HT-29 (cell line): ENCODE measurements around the gene NMNAT2. TPM values are rescaled to one million over a fixed set of nuclear protein-coding genes. Genes with fewer than 3 reads are reported as not detected.
A peak's percentile ranks its signal among the peaks of the same experiment; 100 is the strongest.

ENCODE experiments used
- DNase-seq: peaks from one replicate; pipeline ENCODE4 v3.0.0-alpha.2; 2015; ENCODE audit warnings: low spot score
- total RNA-seq: library from RNA; depleted of rRNA; stranded (reverse); fragments of >200 nt; shearing (Covaris generic); gene quantifications from 2 replicates; pipeline ENCODE4 v1.2.3, GENCODE V29; 2014; rRNA removed

NMNAT2 gene
- 0.23 TPM in 1 of 2 replicates, not detected in the other for total RNA-seq

DNA sequence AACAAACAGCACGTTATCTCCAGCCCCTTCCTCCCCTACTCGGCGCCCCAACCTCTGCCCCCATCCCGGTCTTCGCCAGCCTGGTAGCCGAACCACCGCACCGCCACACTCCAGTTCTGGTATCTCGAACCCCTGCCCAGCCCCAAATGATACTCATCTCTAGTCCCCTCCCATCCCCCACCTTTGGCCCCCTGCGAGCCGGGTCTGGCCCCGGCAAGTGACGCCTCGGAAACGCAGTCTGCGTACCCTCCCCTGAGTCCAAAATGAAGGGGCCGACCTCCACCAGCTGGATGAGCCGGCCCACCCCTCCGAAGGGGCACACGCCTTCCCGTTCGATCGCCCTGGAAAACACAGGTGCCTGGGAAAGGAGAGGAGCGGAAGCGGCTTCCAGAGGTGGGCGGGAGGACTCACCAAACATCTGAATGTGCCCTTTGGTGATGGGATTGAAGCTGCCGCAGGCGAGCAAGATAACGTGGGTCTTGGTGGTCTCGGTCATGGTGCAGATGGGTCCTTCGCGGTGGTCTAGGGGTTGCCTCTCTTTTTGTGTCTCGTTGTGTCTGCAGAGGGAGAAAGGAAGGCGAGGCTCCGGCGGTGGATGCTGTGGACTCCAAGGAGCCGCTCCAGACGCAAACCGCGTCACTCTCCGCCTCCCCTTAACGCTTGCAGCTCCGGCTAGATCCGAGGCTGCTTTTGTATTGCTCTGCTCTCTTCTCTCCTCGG is at the start of gene NMNAT2:
NMNAT2 (minus strand) TSS at position 609 of the 720 bp plus-strand sequence; CDS start at position 496, 113 bp downstream.
- no peak for DNase-seq

- peak; percentile 27 for DNase-seq
Observed at GRCh38 chr1:183467687-183468086, 49.5 kb upstream of the NMNAT2 start.

- no peak for DNase-seq
Observed at GRCh38 chr1:183466781-183467180, 48.6 kb upstream of the NMNAT2 start.

- no peak for DNase-seq
Observed at GRCh38 chr1:183463566-183463965, 45.4 kb upstream of the NMNAT2 start.

DNA sequence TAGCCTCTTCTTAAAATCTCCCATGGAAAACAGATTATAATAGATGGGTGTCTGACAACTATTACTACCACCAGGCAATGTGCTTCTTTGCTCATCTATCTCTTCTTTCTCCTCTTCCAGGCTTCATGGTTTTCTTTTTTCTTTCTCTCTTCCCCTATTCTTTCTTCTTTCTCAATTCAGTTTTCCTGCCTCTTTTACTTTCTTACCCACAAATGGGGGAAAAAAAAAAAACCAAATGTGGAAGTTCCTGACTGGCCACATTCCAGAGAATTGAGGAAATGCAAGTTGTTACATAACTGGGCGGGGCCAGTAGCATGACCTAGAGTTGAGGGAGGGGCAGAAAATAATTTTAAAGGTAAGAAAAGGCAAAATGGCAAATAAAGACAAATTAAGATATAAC is 43.2 kb upstream of the NMNAT2 start:
- peak; percentile 65 for DNase-seq

- no peak for DNase-seq
Observed at GRCh38 chr1:183460596-183460995, 42.4 kb upstream of the NMNAT2 start.

DNA sequence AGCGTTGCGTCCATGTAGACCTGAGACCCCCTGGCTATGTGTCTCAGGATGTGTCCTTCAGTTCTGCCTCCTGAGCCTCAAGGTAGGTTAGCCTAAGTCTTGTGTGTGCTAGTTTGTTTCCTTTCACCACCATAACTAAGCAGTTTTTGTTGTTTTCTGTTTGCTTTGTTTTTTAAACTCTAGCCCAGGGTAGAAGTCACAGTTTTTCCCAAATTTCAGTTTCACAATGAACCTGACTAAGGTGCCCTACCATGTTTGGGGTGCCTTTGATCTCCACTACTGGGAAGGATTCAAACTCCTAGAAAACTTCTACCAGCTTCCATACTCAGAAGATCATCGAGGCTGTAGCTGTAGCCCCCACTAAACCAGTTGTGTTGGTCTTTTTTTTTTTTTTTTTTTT is 39.3 kb upstream of the NMNAT2 start:
- DNase-seq, result no peak

DNA sequence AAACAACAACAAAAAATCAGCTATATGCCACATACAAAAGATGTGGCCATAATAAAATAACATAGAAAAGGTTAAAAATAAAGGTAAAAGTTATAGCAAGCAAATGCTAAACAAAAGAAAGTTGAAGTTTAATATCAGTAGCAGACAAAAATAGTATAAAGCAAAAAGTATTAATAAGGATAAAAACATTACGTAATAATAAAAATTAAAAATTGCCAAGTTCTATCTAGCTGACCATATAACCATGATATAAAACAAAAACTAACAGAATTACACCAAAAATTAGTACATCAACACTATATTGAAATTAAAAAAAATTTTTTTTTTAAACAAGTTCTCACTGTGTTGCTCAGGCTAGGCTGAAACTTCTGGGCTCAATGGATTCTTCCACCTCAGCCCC is 38.6 kb upstream of the NMNAT2 start:
- no peak for DNase-seq

DNA sequence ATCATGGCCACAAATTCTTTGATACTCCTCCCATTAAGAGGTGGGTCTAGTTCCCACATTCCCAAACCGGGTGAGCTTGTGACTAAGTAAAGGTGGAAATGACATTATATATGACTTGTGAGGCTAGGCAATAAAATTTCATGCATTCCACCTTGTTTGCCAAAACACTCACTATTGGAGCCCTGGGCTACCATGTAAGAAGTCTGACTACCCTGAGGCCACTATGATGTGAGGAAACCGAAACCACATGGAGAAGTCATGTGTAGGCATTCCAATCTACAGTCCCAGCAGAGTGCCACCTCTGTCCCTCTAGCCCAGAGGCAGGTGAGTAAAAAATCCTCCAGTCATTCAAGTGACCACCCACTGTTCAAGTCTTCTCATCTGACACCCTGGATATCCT is 36.2 kb upstream of the NMNAT2 start:
- peak; percentile 43 for DNase-seq

DNA sequence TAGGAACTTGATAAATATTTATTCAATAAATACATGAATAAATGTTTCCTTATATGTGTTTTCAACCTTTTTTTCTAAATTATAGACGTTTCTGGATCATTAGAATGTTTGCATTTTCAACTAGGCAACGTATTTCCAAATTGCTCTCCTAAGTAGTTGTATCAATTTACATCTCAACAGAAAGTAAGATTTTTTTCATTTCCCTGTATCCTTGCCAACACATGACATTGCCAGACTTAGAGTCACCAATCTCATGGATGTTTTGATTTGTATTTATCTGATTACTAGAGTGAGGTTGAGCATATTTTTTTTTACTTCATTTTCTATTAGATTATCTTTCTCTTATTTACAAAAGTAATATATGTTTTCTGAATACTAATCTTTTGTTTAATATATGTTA is 31.9 kb upstream of the NMNAT2 start:
- no peak for DNase-seq

GRCh38 chr1:183449223-183449770 is 31.1 kb upstream of the NMNAT2 start:
- DNase-seq, result no peak

- no peak for DNase-seq
Observed at GRCh38 chr1:183444243-183444642, 26.1 kb upstream of the NMNAT2 start.

- DNase-seq, result no peak
Observed at GRCh38 chr1:183443466-183443865, 25.3 kb upstream of the NMNAT2 start.

GRCh38 chr1:183443011-183443410 is 24.8 kb upstream of the NMNAT2 start:
- DNase-seq, result no peak

DNA sequence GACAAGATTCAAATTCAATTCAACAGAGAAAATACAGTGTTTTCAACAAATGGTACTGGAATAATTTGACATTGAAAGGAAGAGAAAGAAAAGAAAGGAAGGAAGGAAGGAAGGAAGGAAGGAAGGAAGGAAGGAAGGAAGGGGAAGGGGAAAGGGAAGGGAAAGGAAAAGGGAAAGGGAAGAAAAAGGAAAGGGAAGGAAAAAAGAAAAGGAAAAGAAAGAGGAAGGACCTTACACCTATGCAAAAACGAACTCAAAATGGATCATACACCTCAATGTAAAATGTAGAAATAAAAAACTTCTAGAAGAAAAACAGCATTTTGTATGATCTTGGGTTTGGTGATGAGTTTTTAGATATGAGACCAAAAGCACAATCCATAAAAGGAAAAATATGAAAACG is 19.9 kb upstream of the NMNAT2 start:
- DNase-seq, result no peak

GRCh38 chr1:183435497-183435896 is 17.3 kb upstream of the NMNAT2 start:
- no peak for DNase-seq

DNA sequence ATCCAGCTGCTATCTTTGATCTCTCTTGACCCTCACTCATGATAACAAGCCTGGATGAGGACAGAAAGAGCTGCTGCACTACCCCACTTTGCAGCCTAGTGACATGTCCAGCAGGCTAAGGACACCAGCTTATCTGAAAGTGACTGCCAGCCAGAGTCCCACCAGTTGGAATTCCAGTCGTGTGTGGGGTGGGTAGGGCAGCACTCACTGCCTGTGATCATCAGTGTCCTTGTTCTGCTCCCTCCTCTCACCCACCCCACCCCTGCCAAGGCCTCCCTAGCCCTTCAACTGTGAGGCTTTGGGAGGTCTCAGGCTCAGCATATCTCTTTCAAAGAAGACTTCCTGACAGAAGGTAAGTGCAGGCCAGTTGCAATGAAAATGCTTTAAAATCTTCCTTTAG is 15.5 kb upstream of the NMNAT2 start:
- DNase-seq, result no peak

- peak; percentile 53 for DNase-seq
Observed at GRCh38 chr1:183432548-183432875, 14.3 kb upstream of the NMNAT2 start.

- no peak for DNase-seq
Observed at GRCh38 chr1:183431840-183432547, 13.8 kb upstream of the NMNAT2 start.

DNA sequence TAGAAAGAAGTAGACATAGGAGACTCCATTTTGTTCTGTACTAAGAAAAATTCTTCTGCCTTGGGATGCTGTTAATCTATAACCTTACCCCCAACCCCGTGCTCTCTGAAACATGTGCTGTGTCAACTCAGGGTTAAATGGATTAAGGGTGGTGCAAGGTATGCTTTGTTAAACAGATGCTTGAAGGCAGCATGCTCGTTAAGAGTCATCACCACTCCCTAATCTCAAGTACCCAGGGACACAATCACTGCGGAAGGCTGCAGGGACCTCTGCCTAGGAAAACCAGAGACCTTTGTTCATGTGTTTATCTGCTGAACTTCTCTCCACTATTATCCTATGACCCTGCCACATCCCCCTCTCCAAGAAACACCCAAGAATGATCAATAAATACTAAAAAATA is 9.4 kb upstream of the NMNAT2 start:
- DNase-seq, result peak; percentile 19

DNA sequence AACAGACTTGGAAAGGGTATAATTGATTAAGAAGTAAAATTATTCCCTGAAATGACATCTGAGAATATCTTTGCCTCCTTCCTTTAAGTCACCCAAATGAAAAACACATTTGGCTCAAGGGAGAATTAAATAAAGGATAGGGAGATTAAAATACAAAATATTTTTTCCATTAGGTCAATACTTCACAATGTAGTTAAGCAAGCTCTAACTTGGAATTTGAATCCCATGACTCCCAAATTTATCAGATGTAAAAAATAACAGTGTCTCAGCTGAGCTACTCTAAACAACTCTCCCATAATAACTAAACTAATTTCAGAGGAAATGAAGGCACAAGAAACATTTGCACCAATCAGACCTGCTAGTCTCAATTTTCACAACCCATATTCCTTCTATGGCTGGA is 6.5 kb upstream of the NMNAT2 start:
- DNase-seq, result no peak

DNA sequence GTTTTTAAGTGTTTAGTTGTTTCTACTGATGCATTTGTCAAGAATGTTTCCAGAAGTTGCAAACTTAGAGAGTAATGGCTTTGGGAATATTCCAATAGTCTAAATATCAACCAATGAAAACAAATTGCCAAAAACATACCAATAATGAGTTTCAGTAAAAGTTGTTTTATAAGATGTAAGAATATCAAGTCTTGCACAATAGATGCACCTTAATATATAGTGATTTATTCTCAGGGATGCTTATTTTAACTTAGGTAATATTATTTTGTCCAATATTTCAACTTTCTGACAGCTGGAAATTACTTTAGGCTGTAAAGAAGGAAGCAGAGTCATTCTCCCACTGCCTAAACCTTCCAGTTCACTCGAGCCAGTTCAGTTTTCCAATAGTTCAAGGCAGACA is 5.4 kb upstream of the NMNAT2 start:
- DNase-seq, result no peak

DNA sequence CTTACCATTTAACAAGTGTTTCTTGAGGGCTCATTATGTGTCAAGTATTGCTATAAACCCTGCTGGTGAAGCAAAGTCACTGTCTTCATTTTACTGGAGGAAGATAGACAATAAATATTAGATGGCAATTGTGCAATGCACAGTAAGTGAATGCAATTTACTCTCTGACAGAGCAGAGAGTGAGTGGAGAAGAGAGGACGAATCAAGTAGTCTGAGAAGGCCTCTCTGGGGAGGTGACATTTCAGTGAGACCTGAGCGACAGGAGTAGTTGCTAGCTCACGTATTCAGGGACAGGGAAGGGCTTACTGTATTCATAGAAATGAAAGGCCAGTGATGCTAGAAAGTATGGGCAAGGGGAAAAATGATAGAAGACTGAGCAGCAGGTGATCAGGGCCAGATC is 1.2 kb upstream of the NMNAT2 start:
- DNase-seq, result no peak
